GM19238 (cell line): ENCODE data around the gene SLC28A1.
"Not testable (repeated sequence)": the region's sequence is repeated elsewhere in the genome, so short reads cannot be mapped to it uniquely, and the experiment has no call there.

ENCODE experiments used
- DNase-seq: peaks from one replicate; pipeline ENCODE4 v3.0.0; 2011; ENCODE audit warnings: low spot score; ENCODE audit not compliant: insufficient read length

The SLC28A1 gene

DNA sequence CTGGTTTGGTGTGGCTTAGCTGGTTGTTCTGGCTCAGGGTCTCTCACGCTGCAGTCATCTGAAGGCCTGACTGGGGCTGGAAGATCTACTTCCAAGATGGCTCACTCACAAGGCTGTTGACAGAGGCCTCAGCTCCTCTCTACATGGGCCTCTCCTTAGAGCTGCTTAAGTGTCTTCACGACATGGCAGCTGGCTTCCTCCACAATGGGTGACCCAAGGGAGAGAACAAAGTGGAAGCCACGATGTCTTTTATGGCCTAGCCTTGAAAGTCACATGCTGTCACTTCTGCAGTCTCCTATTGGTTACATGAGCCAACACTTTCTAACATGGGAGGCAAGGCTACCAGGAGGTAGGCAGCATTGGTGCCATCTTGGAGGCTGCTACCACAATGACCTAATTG is 83.8 kb downstream of the SLC28A1 start:
- no peak for DNase-seq

DNA sequence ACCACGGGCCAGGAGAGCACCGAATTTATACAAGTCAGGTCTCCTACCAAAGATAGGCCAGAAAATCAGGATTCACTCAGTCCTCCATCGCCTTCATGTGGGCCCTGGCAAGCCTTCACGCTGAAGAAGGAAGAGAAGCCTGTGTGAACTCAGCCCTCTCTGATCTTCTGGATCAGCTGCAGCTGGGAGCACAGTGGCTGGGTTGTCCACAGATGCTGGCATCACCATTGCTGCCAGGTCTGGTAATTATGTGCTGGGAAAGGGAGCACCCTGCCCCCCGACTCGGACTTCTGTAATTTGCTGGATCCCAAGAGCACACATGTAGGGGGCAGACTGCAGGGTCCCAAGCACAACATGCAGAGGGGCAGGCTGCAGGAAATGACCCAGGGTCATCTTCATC is 84.8 kb downstream of the SLC28A1 start:
- DNase-seq = no peak

DNA sequence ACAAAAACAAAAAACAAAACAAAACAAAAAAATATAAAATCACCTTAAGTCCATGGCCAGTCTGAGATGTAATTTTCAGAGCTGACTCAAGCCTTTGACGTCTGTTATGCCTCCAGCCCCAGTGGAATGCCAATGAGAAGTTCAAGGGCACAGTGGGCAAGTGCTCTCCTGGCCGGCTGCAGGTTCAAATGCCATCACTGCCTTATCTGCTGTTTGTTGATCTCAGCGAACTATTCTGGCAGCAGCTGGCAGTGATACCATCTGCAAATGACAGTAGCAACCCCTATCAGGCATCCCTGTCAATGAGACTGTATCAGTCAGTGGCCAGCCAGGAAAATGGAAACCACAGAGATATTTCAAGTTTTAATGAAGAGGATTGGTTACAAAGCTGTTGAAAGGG is 86.4 kb downstream of the SLC28A1 start:
- no peak for DNase-seq

DNA sequence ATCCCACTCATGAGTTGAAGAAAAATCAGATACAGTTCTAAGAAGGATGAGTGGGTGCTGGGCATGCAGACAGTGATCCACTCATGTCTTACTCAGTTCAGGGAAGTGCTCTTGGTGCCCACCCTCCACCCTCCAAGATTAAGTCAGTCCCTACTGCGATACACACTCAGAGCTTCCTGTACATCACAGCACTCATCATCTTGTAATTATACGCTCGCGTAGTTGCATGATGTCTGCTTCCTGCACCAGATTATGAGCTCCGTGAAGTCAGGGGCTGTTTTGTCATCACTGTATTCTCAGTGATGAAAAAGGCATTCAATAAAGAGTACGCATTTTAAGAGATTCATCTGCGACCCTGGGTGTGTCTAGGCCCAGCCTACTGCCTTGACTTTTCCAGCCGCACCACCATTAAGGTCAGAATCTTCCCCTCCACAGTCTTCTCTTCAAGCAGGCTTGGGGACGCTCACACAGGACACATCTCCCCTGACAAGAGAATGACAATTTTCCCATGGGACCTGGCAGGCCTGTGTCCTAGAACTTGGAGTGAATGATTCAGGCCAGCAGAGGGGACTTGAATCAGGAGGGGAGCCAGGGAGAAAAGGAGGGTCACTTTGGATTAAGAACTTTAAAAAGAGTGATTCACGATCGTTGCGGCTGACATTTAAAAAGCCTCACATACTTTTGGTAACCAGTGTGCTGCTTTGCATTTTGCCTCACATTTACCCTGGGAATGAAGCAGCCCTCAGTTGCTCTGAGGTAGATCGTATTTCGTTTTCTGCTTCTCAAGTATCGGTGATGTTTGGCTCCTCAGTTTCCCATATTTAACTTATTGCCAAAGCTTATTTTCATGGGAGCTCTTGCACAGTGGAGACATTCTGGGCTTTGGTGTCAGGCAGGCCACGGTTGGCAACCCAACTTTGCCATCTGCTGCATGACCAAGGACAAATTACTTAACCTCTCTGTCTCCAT is 89.3 kb downstream of the SLC28A1 start:
- DNase-seq = no peak

DNA sequence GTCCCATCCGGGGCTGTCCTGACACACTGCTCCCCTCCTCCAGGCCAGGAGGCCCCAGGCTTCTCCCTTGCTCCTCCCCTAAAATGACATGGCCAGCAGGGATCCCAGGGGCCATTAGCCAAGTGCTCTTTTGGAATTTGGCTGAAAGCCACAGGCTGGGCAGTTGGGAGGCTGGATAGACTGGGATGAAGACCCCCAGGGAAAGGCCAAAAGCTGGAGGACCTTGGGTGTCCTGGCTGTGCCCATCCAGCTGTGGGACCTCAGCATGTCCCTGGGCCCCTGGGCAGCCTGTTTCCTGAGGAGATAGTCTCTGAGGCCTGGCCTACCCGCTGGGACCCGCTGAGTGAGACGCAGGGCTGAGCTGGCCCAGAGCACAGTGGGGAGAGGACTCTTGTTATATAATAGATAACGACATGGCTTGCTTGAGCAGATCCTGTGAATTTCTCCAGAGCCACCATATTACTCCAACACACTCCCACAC is 91.4 kb downstream of the SLC28A1 start:
- no peak for DNase-seq

DNA sequence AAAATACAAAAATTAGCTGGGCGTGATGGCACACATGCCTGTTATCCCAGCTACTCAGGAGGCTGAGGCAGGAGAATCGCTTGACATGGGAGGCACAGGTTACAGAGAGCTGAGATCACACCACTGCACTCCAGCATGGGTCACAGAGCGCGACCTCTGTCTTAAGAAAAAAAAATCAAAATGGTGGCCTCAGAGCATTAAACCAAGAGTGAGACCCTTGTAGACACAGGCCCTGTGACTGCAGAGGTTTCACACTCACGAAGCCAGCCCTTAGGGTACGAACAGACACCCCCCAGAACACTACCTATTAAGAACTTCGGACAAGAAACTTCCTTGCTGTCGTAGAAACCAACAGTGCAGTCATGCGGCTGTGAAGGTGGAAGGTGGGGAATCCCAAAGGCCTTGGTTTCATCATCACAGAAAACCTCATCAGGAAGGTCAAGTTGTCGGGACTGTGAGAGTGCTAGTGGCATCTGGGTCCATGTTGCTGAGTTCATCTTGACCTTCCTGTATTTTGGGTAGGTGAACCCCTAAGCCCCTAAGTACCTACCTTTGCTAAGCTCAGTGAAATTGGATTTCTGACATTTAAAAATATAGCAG is 92.4 kb downstream of the SLC28A1 start:
- DNase-seq = no peak

DNA sequence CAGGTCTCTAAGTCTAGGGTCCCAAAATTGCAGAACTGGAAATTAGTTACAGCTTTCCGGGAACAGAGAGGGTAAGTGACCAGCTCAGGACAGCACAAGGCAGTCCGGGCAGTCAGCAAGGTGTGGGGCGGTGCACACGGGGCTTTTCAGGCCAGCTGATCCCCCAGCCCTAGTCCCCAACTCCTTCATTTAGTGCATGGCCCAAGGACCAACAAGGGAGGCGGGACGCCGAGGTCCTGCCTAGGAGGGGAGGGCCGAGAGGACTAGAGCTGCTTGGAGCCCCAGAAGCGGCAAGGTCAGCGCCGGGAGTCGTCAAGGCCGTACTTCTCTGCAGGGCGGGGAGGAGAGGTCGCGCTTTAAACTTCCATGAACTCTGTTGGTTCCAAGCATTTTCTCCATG is 95.2 kb downstream of the SLC28A1 start:
- no peak for DNase-seq

DNA sequence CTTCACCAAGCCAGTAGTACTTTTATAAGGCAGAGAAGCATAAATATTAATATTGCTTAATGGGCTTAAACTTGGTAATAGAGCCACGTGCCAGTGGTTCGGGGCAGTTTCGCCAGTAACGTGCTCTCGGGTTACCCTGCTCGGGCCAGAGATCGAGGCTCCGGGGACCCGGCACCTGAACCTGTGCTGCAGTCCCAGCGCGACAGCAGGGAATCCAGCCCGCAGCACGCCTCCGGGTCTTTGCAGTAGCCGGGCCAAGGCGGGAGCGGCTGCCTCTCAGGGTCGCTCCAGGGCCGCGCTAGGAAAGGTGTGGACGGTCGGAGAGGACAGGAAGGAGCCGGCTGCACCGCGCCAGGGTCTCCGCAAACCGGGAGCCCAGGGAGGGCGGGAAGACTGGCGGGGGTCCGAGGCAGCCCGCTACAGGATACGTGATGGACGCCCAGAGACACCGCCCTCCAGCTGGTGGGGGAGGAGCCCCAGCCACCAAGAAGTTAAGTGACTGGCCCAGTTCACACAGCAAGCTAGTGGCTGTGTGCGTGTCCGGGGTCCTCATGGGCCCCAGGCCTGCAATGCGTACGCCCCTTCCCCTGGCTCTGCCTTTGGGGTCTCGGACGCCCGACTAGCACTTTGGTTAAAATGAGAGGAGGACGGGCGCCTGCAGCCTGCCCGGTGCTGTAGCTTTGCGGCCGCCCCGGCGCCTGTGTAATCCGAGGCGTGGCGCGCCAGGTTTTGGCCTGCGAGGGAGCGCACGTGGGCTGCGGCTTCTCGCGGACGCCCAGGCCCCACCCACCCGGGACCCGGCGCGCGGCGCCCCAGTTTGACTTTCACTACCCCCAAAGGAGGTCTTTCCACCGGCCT is 96.0 kb downstream of the SLC28A1 start:
- peak; percentile 82 for DNase-seq

DNA sequence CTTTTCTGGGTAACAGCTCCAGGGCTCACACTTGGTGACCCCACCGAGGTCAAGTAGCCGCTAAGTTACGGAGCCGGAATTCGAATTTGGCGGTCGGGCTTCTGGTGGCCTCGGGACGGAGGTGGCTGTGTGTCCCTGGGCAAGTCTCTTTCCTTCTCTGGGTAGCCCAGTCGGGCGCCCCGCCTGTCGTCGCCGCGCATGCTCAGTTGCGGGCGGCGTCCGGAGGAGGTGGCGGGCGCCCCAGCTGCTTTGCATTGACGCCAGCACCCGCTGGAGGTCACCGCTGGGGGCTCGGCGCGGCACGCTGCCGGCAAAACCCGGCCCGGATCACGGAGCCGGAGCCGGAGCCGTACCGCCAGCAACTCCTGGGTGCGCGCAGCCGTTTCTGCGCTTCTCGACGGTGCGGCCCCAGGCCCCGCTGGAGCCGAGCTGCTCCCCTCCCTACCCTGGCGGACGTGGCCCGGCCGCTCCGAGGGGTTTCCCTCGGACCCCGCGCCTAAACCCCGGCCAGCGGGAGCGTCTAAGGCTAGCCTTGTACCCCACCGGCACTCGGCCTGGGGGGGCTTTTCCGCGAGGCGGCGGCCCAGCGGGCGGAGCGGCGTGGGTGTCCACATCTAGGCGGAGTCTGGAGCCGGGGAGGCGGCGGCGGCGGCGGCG is 96.7 kb downstream of the SLC28A1 start:
- DNase-seq = peak; percentile 96

DNA sequence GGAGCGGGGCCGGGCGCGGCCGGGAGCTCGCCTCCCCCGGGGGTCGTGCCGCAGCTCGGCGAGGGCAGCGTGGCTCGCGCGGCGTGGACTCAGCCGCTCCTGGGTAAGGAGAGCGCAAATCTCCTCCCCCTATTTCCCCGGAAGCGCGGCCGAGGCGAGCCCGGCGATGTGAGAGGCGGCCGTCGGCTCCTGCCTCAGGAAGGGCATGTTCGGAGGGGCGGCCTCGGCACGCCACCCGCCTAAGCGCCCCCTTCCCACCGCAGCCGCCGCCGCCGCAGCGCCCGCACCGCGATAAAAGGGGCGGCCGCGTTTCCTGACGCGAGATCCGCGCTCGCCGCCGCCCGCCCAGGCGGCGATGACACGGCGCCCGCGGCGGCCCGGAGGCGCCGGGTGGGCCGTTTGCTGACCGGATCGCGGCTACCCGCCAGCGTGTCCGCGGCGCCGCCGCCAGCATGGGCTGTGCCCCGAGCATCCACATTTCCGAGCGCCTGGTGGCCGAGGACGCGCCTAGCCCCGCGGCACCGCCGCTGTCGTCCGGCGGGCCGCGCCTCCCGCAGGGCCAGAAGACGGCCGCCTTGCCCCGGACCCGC is 97.3 kb downstream of the SLC28A1 start, which contains the start of gene PDE8A:
Gene PDE8A (plus strand): TSS at position 146 of the 590 bp plus-strand sequence. CDS start 307 bp downstream, at position 453.
- peak; percentile 60 for DNase-seq

DNA sequence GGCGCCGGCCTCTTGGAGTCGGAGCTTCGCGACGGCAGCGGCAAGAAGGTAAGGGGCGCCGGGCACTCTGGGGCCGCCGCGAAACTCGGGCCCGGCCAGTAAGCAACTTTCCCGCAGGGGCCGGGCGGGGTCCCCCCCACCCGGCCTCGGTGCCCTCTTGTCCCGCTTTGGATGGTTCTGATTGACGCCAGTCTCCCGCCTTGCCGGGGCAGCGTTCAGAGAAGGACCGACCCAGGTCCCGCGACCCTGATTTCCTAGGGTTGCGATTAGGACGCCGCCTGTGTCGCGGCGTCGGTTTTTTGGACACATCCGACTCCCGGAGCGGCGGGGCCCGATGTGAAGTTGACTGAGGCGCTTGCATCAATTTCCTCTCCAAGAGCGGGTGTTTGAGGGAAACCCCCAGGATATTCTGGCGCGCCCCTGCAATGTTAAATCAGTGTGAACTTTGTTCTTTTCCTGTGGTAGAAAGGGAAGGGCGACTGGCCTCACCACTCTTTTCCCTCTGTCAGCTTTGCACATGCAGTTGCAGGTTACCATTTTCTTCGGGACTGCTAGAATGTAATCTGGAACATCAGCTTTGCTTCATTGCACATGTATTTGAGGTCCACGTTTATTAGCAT is 97.9 kb downstream of the SLC28A1 start:
- DNase-seq = peak; percentile 29

DNA sequence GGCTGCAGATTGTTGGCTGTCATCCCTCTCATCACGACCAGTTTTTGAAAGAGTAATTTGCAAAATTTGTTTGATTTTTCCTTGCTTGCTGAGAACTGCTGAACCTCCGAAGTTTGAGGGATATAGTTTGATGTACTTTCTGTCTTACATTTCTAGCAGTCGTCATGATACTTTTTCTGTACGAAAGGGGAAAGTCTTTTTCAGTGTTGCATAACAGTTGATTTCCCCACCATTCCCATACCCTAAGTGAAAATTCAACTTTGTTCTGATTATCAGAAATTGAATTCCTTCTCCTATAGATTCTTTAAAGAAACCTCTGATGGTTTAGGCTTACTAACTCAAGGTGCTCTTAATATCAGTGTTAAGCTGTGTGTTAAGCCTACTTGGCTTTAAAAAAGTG is 98.8 kb downstream of the SLC28A1 start:
- no peak for DNase-seq

DNA sequence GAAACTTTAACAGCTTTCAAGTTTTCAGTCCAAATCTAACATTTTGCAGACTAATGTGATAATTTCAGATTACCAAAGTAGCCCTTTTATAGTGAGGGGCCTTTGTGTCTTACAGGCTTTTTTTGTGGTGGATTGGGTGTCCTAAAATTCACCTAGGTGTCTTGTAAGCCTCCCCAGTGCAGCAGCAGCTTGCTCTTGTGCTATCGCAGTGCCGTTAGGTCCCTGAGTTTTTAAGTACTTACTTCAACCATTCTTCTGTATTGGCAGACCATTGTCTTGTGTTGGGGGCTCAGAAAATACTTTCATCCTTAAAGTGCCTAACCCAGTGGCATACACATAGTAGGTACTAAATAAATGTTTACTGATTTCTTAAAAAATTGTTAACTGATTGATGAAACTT is 99.2 kb downstream of the SLC28A1 start:
- no peak for DNase-seq

DNA sequence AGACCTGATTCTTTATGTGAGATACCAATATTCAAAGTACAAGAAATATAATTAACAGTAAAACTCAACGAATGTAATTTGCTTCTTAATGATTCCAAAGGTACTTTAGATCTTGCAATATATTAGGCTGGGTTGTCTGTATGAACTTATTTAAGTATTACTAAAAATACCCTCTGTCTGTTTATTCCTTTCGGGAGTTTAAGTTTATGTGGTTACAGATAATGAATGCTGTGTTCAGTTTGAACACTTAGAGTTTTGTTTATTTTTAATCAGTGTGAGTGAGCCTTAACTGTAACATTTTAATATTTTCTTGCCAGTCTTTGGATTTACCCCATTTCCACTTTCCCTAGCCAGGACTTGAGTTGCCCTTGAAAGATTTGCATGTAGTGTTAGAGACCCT is 100.7 kb downstream of the SLC28A1 start:
- DNase-seq = no peak

DNA sequence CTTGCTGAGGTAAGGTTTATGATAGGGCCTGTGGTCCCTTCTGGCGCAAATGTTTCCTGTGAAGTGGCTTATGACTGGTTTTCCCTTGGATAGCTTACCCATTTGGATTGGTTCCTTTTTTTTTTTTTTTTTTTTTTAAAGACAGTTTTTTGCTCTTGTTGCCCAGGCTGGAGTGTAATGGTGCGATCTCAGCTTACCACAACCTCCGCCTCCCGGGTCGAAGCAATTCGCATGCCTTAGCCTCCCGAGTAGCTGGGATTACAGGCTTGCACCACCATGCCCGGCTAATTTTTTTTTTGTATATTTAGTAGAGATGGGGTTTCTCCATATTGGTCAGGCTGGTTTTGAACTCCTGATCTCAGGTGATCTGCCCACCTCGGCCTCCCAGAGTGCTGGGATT is 102.9 kb downstream of the SLC28A1 start:
- not testable (repeated sequence) for DNase-seq

DNA sequence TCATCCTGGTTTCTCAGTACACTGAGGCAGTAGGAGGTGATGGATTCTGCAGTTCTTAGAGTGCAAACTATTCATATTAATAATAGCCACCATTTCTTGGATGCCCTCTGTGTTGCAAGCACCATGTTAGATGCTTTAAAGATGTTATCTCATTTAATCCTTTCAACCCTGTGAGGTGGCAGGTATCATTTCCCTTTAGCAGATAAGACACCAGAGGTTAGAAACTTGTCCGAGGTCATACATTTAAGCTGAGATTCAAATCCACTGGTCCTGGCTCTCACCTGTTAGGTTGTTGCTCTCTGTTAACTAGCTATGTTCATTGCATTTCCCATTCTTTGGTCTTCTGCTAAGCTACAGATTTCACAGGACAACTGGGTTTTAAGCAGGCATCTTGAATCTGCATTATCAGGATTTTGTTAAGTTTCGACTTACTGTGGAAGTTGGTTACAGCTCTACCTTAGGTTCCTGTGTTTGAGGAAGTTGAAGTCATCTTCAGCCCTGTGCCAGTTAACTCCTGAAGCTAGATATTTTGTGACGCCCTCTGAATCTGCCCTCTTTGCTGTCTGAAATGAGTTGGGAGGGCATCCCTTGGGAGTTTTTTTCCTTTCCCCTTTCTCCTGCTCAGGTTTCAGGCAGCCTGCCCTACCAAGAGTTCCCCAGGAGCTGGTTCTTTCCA is 103.6 kb downstream of the SLC28A1 start:
- DNase-seq = no peak

DNA sequence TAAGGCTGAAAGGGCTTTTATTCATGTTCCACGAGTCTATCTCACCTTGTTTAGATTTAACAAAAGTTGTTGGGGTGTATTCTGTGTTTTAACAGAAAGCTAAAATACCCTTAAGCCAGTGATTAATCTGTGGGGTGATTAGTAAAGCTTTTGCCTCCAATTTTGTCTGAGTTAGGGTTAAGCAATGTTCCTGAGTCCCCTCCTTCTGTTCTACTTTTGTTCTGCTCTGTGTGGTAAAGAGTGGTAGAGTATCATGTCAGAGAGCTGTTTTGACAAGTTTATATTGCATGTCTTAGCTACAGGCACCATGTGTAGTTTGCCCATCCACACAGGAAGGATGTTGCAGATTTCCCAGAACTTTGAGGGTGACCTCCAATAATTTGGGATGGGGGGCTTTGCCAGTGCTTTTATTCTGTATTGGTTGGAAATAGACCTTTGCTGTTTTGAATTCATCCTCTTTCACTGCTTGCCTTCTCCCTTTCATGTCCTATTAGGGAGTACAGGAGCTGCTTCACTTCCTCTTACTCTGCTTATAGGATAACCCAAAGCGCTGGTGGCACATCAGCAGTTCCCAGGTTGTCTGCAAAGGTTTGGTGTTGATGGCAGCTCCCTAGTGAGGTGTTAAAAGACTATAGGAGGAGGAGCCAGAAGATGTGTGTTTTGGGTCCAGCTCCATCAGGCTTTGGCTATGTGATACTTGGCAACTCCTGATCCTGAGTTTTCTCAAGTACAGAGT is 104.6 kb downstream of the SLC28A1 start:
- no peak for DNase-seq

DNA sequence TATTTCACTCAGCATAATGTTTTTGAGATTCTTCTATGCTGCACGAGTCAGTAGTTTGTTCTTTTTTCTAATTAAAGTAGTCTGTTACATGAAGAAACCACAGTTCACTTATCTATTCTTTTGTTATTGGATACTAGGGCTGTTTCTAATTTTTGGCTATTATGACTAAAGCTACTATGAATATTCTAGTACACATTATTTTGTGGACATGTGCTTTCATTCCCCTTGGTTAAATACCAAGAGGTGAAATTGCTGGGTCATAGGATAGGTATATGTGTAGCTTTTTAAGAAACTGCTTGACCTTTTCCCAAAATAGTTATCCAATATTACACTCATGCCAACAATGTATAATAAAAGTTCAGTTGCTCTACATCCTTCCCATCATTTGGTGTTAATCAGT is 106.0 kb downstream of the SLC28A1 start:
- DNase-seq = no peak
